Measurements from ENCODE around the gene EIF1AY. TPM values are rescaled to one million over a fixed set of nuclear protein-coding genes. Genes with fewer than 3 reads are reported as not detected.

Gene EIF1AY
- total and polyA plus RNA-seq, 2 donors (not counting 3 experiments of a cell fraction or from before 2014, with no cell fraction given), result 7.2 to 36.0 TPM

DNA sequence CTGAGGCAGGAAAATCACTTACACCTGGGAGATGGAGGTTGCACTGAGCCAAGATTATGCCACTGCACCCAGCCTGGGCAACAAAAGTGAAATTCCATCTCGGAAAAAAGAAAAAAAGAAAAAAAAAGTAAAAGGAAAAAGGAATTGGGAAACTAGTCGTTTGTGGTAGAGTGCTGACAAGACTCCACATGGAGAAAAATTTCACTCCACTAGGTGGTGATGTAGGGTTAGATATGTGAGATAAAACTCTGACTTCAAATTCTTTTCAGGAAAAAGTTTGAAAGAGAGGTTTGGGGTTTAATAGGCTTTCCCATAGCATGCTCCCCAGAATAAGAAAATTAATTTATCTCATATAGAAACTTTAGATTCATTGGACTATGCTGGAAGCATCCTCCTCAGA lies 16.9 kb upstream of the EIF1AY start:
- dilution Hi-C loops (cut with MboI; ENCODE audit: extremely low pct_ligation_motif_present, low sequenced_read_pairs), result no loop called here
- H3K9me1 ChIP-seq (replicated peaks; ENCODE audit: control insufficient read depth, extremely low read depth, insufficient read depth, low read length), result no peaks in the 10 kb centered on the region
- H3K36me3 ChIP-seq (ENCODE audit: control insufficient read depth in 2 of 2, extremely low read depth in 1 of 2, insufficient read depth in 2 of 2, low read length in 2 of 2), result no peaks in the 10 kb centered on the region
- H3K4me3 ChIP-seq (replicated peaks in 1 of 3; ENCODE audit: insufficient read depth in 1 of 3, low read depth in 1 of 3, low read length in 3 of 3), result no peak overlapping the region
- H3K9me3 ChIP-seq (replicated peaks; ENCODE audit: control insufficient read depth, insufficient read depth, low read length), result no peaks in the 10 kb centered on the region
- H3K79me2 ChIP-seq (ENCODE audit: control insufficient read depth, insufficient read depth, low read length), result no peaks in the 10 kb centered on the region
- H3K4me2 ChIP-seq (ENCODE audit: insufficient read depth, low read length), result no peak overlapping the region
- ChIA-PET CTCF (no interaction called here), POLR2A (no interaction called here)
- intact Hi-C loops (cut with micrococcal nuclease), result no loop called here
- peak; percentile 9 for DNase-seq (ENCODE audit: low read depth, low spot score)
- TF ChIP-seq JUN (IDR thresholded peaks at IDR 0.05; ENCODE audit: borderline replicate concordance, insufficient read depth, insufficient read length, low read depth), result no peak
- TF ChIP-seq, protein P1, sequence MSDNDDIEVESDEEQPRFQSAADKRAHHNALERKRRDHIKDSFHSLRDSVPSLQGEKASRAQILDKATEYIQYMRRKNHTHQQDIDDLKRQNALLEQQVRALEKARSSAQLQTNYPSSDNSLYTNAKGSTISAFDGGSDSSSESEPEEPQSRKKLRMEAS (IDR thresholded peaks at IDR 0.05; ENCODE audit: insufficient read depth, insufficient read length), result no peak
- TF ChIP-seq POLR2A (IDR thresholded peaks at IDR 0.05; ENCODE audit: low read depth, low read length), result no peak
- TF ChIP-seq, protein P2, sequence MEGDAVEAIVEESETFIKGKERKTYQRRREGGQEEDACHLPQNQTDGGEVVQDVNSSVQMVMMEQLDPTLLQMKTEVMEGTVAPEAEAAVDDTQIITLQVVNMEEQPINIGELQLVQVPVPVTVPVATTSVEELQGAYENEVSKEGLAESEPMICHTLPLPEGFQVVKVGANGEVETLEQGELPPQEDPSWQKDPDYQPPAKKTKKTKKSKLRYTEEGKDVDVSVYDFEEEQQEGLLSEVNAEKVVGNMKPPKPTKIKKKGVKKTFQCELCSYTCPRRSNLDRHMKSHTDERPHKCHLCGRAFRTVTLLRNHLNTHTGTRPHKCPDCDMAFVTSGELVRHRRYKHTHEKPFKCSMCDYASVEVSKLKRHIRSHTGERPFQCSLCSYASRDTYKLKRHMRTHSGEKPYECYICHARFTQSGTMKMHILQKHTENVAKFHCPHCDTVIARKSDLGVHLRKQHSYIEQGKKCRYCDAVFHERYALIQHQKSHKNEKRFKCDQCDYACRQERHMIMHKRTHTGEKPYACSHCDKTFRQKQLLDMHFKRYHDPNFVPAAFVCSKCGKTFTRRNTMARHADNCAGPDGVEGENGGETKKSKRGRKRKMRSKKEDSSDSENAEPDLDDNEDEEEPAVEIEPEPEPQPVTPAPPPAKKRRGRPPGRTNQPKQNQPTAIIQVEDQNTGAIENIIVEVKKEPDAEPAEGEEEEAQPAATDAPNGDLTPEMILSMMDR (IDR thresholded peaks at IDR 0.05; ENCODE audit: extremely low read depth in 1 of 2, insufficient read depth in 1 of 2, low read depth in 1 of 2, low read length in 2 of 2), result no peak
- no peak for TF ChIP-seq MYC (IDR thresholded peaks at IDR 0.05; ENCODE audit: low read depth, low read length)
- no peak for TF ChIP-seq FOS (IDR thresholded peaks at IDR 0.05; ENCODE audit: borderline replicate concordance, insufficient read depth, low read length)
- no peak for TF ChIP-seq POLR2AphosphoS5 (IDR thresholded peaks at IDR 0.05; ENCODE audit: insufficient read depth, low read depth, low read length)
- no peak for TF ChIP-seq EZH2 (IDR thresholded peaks at IDR 0.05; ENCODE audit: borderline replicate concordance, low read depth, low read length, severe bottlenecking)
- TF ChIP-seq GATA2 (IDR thresholded peaks at IDR 0.05; ENCODE audit: insufficient read depth, insufficient read length, low read depth, low read length), result no peak
- H4K20me1 ChIP-seq (replicated peaks; ENCODE audit: control insufficient read depth, extremely low read depth, insufficient read depth, low read length), result no peaks in the 10 kb centered on the region
- FAIRE-seq, result no peak
- no peaks in the 10 kb centered on the region for H3K4me1 ChIP-seq (ENCODE audit: control insufficient read depth, extremely low read depth, insufficient read depth, low read length)
- H3K27ac ChIP-seq (ENCODE audit: insufficient read depth, low read depth, low read length), result no peak overlapping the region
- no peak overlapping the region for H3K9ac ChIP-seq (replicated peaks; ENCODE audit: extremely low read depth, insufficient read depth, low read length)
- H3K27me3 ChIP-seq (ENCODE audit: control insufficient read depth in 2 of 2, insufficient read depth in 2 of 2, low read length in 2 of 2), result no peaks in the 10 kb centered on the region
- H2AFZ ChIP-seq (ENCODE audit: low read depth, low read length), result no peak overlapping the region
- BruUV-seq (replicated peaks), result no TSS peak
